Kidney epithelial cell (primary cell): ENCODE results near the gene TNFRSF1B. TPM values are rescaled to one million over a fixed set of nuclear protein-coding genes. Genes with fewer than 3 reads are reported as not detected.

Experiments
- DNase-seq: peaks from one replicate; pipeline ENCODE4 v3.0.0-alpha.2; 2010; ENCODE audit warnings: low read depth
- H3K27me3 ChIP-seq: 2 replicates; pipeline ENCODE4 v1.6.0; 2011; ENCODE audit warnings: low read length; ENCODE audit not compliant: control insufficient read depth, insufficient read depth
- H3K36me3 ChIP-seq: 2 replicates; pipeline ENCODE4 v1.5.1; 2011; ENCODE audit warnings: low read length; ENCODE audit not compliant: control insufficient read depth, insufficient read depth
- H3K4me3 ChIP-seq: 2 replicates; pipeline ENCODE4 v1.5.1; 2011; ENCODE audit warnings: low read depth, mild to moderate bottlenecking, control low read depth, low read length
- CTCF ChIP-seq: IDR thresholded peaks from 2 replicates; pipeline ENCODE4 v1.5.1; 2011; ENCODE audit warnings: mild to moderate bottlenecking, moderate library complexity, low read length, control low read depth, inconsistent platforms; ENCODE audit not compliant: insufficient read depth, poor library complexity, severe bottlenecking
- total RNA-seq: library from RNA; depleted of rRNA; stranded (reverse); fragments of >200 nt; gene quantifications from 2 replicates; pipeline ENCODE4 v1.2.3, GENCODE V29; 2015

The TNFRSF1B gene
- total RNA-seq, 1 donor from 2014 or later = 0.21 TPM

- DNase-seq = no peak
- no peak for TF ChIP-seq CTCF
- peaks cover 3% of the 10 kb centered on the region for H3K27me3 ChIP-seq
- no peaks in the 10 kb centered on the region for H3K36me3 ChIP-seq
- no peak overlapping the region for H3K4me3 ChIP-seq
Measured at GRCh38 chr1:12134716-12135115, 32.1 kb upstream of the TNFRSF1B start.

- H3K36me3 ChIP-seq = no peaks in the 10 kb centered on the region
- H3K27me3 ChIP-seq = peaks cover 3% of the 10 kb centered on the region
- DNase-seq = no peak
- no peak for TF ChIP-seq CTCF
- H3K4me3 ChIP-seq = no peak overlapping the region
Measured at GRCh38 chr1:12135612-12136011, 31.2 kb upstream of the TNFRSF1B start.

GRCh38 chr1:12136916-12137610 is 29.7 kb upstream of the TNFRSF1B start:
- Histone ChIP-seq H3K4me3 (no peak overlapping the region), H3K36me3 (no peaks in the 10 kb centered on the region), H3K27me3 (peaks cover 5% of the 10 kb centered on the region)
- DNase-seq = no peak
- no peak for TF ChIP-seq CTCF

- no peak for DNase-seq
- no peak for TF ChIP-seq CTCF
- peaks cover 5% of the 10 kb centered on the region for H3K27me3 ChIP-seq
- H3K4me3 ChIP-seq = no peak overlapping the region
- H3K36me3 ChIP-seq = no peaks in the 10 kb centered on the region
Measured at GRCh38 chr1:12138196-12139168, 28.3 kb upstream of the TNFRSF1B start.

GRCh38 chr1:12140016-12140415 is 26.8 kb upstream of the TNFRSF1B start:
- Histone ChIP-seq H3K27me3 (peaks cover 5% of the 10 kb centered on the region), H3K36me3 (no peaks in the 10 kb centered on the region), H3K4me3 (no peak overlapping the region)
- TF ChIP-seq CTCF = no peak
- no peak for DNase-seq
